Hair follicular keratinocyte (primary cell): ENCODE data around the gene OR56A1. TPM values are rescaled to one million over a fixed set of nuclear protein-coding genes. Genes with fewer than 3 reads are reported as not detected.

ENCODE experiments used
- total RNA-seq: library from RNA; depleted of rRNA; stranded (reverse); fragments of >200 nt; gene quantifications from 2 replicates; pipeline ENCODE4 v1.2.3, GENCODE V29; 2015

Gene OR56A1, protein sequence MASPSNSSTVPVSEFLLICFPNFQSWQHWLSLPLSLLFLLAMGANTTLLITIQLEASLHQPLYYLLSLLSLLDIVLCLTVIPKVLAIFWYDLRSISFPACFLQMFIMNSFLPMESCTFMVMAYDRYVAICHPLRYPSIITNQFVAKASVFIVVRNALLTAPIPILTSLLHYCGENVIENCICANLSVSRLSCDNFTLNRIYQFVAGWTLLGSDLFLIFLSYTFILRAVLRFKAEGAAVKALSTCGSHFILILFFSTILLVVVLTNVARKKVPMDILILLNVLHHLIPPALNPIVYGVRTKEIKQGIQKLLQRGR
- not detected in 2 replicates for total RNA-seq

DNA sequence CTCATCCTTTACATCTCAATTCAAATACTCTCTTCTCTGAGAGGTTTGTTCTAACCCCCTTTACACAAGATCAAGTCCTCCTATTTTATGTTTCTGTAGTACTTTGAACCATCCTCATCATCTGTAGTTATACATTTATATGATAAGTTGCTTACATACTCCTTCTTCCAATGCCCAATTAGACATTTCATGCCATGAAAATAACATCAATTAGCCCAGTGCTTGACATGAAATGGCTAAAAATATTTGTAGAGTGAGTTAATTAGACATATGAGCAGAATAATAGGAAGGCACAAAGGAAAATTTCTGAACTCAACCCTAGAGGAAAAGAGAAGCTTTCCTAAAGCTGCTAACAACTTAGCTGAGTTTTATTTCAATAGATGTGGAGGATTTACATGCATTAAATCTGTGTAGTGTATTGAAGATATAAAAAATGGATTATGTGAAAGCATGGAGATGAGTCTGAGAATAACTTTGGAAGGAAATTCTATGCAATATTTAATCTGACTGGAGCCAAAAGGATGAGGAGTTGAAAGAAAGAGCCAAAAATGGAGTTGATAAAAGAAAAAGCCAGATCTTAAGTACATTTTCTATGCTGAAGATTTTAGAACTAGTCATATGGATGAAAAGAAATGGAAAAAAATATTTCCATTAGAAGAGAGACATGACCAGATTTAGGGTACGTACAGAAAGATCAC lies at the start of gene OR56A1:
Gene OR56A1, minus strand, starts transcription at position 51 of the 698 bp plus-strand sequence. CDS start 3,066 bp downstream, outside the sequence.

DNA sequence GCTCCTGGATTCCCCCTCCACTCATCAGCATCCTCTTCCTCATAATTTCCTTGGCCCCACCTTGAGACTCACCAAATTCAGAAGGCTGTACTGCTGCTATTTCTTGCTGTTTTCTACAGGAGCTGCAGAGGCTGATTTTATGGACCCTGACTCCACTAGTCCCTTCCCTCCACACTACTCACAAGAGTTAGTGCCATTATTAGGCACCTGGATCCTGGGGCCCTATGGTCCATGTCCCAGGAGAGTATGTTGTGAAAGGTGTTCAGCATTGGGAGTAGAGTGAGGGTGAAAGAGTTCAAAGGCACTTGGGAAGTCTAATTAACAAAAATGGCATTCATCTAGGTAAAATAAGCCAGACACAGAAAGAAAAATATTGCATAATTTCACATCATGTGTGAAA lies 23.7 kb downstream of the OR56A1 start, which contains the start of gene OR56A4:
Gene OR56A4, minus strand, starts transcription at position 101 of the 400 bp plus-strand sequence. CDS start 3,954 bp downstream, outside the sequence.

DNA sequence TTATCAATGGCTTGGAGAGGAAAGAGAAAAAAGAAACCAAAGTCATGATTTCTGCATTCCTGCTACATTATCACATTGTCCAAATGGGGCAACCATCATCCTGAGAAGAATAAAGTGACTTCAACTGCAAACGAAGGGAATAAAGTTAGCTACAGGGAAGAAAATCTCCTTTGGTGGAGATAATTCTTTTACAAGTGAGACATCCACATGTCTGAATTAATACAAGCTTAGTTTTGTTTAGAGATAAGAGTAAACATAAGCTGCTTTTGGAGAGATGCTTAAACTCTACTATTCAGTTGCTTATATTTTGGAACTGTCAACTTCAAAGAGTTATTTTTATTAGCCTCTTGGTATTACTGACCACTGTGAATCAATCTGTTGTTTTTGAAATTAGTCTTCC lies 43.7 kb downstream of the OR56A1 start, which contains the start of gene OR52L1:
Gene OR52L1, minus strand, starts transcription at position 101 of the 400 bp plus-strand sequence. Its CDS starts 55 bp downstream, at position 46.

Other genes starting within 250 kb of the OR56A1 start
- not detected in 2 replicates for gene OR52N5, start 247.4 kb downstream of the OR56A1 start, total RNA-seq
- not detected in 2 replicates for gene OR52N1, start 239.5 kb downstream of the OR56A1 start, total RNA-seq
- gene OR52N2, start 221.8 kb downstream of the OR56A1 start, total RNA-seq: not detected in 2 replicates
- gene OR52E6, start 188.9 kb downstream of the OR56A1 start, total RNA-seq: not detected in 2 replicates
- not detected in 2 replicates for gene OR52E8, start 173.1 kb downstream of the OR56A1 start, total RNA-seq
- not detected in 2 replicates for gene OR52E4, start 150.1 kb downstream of the OR56A1 start, total RNA-seq
- gene OR52E5, start 137.6 kb downstream of the OR56A1 start, total RNA-seq: not detected in 2 replicates
- gene OR56A3, start 88.5 kb downstream of the OR56A1 start, total RNA-seq: not detected in 2 replicates
- not detected in 2 replicates for gene OR56A5, start 62.3 kb downstream of the OR56A1 start, total RNA-seq
- not detected in 2 replicates for gene OR52L1, start 43.8 kb downstream of the OR56A1 start, total RNA-seq
- not detected in 2 replicates for gene OR56A4, start 23.8 kb downstream of the OR56A1 start, total RNA-seq
- not detected in 2 replicates for gene OR56B4, start 76.9 kb upstream of the OR56A1 start, total RNA-seq
- gene OR52B2, start 139.6 kb upstream of the OR56A1 start, total RNA-seq: not detected in 2 replicates
- gene OR52W1, start 168.5 kb upstream of the OR56A1 start, total RNA-seq: not detected in 2 replicates
- gene C11orf42, start 174.8 kb upstream of the OR56A1 start, total RNA-seq: not detected in 2 replicates
- 14.5 and 20.5 TPM in 2 replicates for gene FHIP1B, start 203.9 kb upstream of the OR56A1 start, total RNA-seq
- 0.16 TPM in 1 of 2 replicates, not detected in the other for gene CNGA4, start 208.3 kb upstream of the OR56A1 start, total RNA-seq
- not detected in 2 replicates for gene CCKBR, start 229.1 kb upstream of the OR56A1 start, total RNA-seq